ENCODE data around the gene ADD1. TPM values are rescaled to one million over a fixed set of nuclear protein-coding genes. Genes with fewer than 3 reads are reported as not detected.
A peak's percentile ranks its signal among the peaks of the same experiment; 100 is the strongest.

ADD1 gene
- total RNA-seq, 1 experiment from 2014 or later = 163 TPM

GRCh38 chr4:2935762-2936743, 92.4 kb downstream of the ADD1 start:
- Histone ChIP-seq H3K79me2 (ENCODE audit: insufficient read depth, low read length) (no peaks in the 10 kb centered on the region; the same call in 1 of the 2 replicates), H2BK120ac (ENCODE audit: low read depth, low read length, poor library complexity, severe bottlenecking) (no peak overlapping the region), H3K18ac (ENCODE audit: insufficient read length, low read depth, low read length) (no peak overlapping the region), H2AK5ac (ENCODE audit: insufficient read length, low read length) (no peak overlapping the region), H3K23me2 (ENCODE audit: insufficient read length, low read depth, low read length, poor library complexity, severe bottlenecking) (peaks cover 10% of the 10 kb centered on the region), H2AFZ (ENCODE audit: low read length) (no peak overlapping the region), H2BK15ac (ENCODE audit: low read depth, low read length) (no peak overlapping the region), H4K20me1 (ENCODE audit: control insufficient read depth, insufficient read depth, insufficient read length) (no peaks in the 10 kb centered on the region), H3K23ac (ENCODE audit: insufficient read length, low read depth, low read length) (no peak overlapping the region), H3K56ac (ENCODE audit: insufficient read length, low read depth, low read length) (no peak overlapping the region), H3K4me1 (ENCODE audit: insufficient read depth, low read length) (no peaks in the 10 kb centered on the region), H4K8ac (replicated peaks; ENCODE audit: insufficient read length, low read depth, low read length) (no peak overlapping the region), H2BK5ac (ENCODE audit: insufficient read length, low read length) (no peak overlapping the region), H3K4ac (ENCODE audit: low read depth, low read length) (no peak overlapping the region), H3K27ac (ENCODE audit: insufficient read length, low read depth, low read length) (no peak overlapping the region), H3K9ac (ENCODE audit: extremely low read depth, insufficient read length, low read length) (peak overlapping the region; percentile 53), H3K27me3 (ENCODE audit: insufficient read depth, low read length) (no peaks in the 10 kb centered on the region), H4K5ac (ENCODE audit: insufficient read length, low read depth, low read length) (no peak overlapping the region), H3K79me1 (ENCODE audit: insufficient read depth, low read depth, low read length, poor library complexity, severe bottlenecking) (no peaks in the 10 kb centered on the region), H2BK12ac (ENCODE audit: insufficient read length, low read depth, low read length) (no peak overlapping the region), H3K14ac (ENCODE audit: insufficient read depth, low read length) (no peak overlapping the region), H2BK20ac (ENCODE audit: low read depth, low read length, poor library complexity, severe bottlenecking) (no peak overlapping the region), H3K9me3 (ENCODE audit: control insufficient read depth, low read depth, low read length) (no peaks in the 10 kb centered on the region), H3K4me2 (ENCODE audit: insufficient read depth, insufficient read length, low read length) (peak overlapping the region; percentile 61), H4K91ac (ENCODE audit: insufficient read length, low read depth, low read length) (no peak overlapping the region), H3T11ph (ENCODE audit: low read length) (no peak overlapping the region)
- H3K27me3 Mint-ChIP-seq (ENCODE audit: low read depth) = no peaks in the 10 kb centered on the region; the same call in 1 of the 2 replicates
- H3K4me3 Mint-ChIP-seq = peak overlapping the region; percentile 81 to 89
- peaks cover 28 to 30% of the 10 kb centered on the region in 2 experiments for H3K4me1 Mint-ChIP-seq
- peaks cover 36 to 63% (median 53%) of the 10 kb centered on the region in 3 experiments; a peak in 6 of 7 replicates for H3K36me3 Mint-ChIP-seq (ENCODE audit: insufficient read depth in 1 of 3, low read depth in 3 of 3)
- no peak for TF ChIP-seq CTCF (conservative IDR thresholded peaks at IDR 0.05)
- peak overlapping the region in 2 of 3 experiments; percentile 55 to 79; a peak in 3 of 7 replicates for H3K27ac Mint-ChIP-seq
- DNase-seq = no peak
- WGBS (ENCODE audit: extremely low coverage, insufficient read length, low lambda C conversion rate) = no CpG with 5 or more reads among the region's 20 CpGs
- no peaks in the 10 kb centered on the region for H3K9me3 Mint-ChIP-seq
